Endothelial cell of umbilical vein (primary cell): ENCODE data around the gene TTC21A. TPM values are rescaled to one million over a fixed set of nuclear protein-coding genes. Genes with fewer than 3 reads are reported as not detected.

ENCODE experiments used
- BruUV-seq: library from RNA; stranded (reverse); fragments of 400-500 nt; replicated peaks from 2 replicates; lab custom pipeline; 2021; lab: Mats Ljungman, UMichigan
- CTCF ChIA-PET: fragments of 300-600, 350-600 bp; sonication (Branson Sonifier 250); formaldehyde crosslinking; loops from one replicate; lab custom pipeline; 2021; ENCODE audit warnings: antibody characterized with exemption, inconsistent platforms; lab: Charles Lee
- POLR2A ChIA-PET: fragments of 300-600, 350-600 bp; sonication (Branson Sonifier 250); formaldehyde crosslinking; loops from one replicate; lab custom pipeline; 2021; ENCODE audit warnings: antibody characterized with exemption, inconsistent platforms; lab: Charles Lee
- DNase-seq: peaks from one replicate; pipeline ENCODE4 v3.0.0-alpha.2; 2011; ENCODE audit warnings: low read depth, low spot score
- FAIRE-seq: peaks from 2 replicates; lab custom pipeline; 2011; peaks lifted over from hg19 to GRCh38; lab: Jason Lieb, UNC
- H2AFZ ChIP-seq: 2 replicates; pipeline ENCODE4 v1.6.0; 2012; ENCODE audit warnings: low read depth, low read length, control low read depth, inconsistent platforms
- H3K27ac ChIP-seq: 2 replicates; pipeline ENCODE4 v1.5.1; 2011; ENCODE audit warnings: low read depth, mild to moderate bottlenecking, control low read depth, low read length, moderate library complexity; ENCODE audit not compliant: insufficient read depth
- H3K27me3 ChIP-seq, 2 experiments: 2 replicates each; pipeline versions ENCODE4 v1.6.0 to v1.6.1; 2011; ENCODE audit warnings: low read length in 2 of 2, mixed read lengths in 1 of 2; ENCODE audit not compliant: control insufficient read depth in 2 of 2, insufficient read depth in 2 of 2
- H3K36me3 ChIP-seq, 2 experiments: 2 replicates in 1 of 2; 3 replicates in 1 of 2; pipeline ENCODE4 v1.5.1; 2011; ENCODE audit warnings: low read length in 2 of 2, mild to moderate bottlenecking in 1 of 2, moderate library complexity in 1 of 2; ENCODE audit not compliant: control insufficient read depth in 2 of 2, insufficient read depth in 2 of 2; ENCODE audit errors: extremely low read depth in 1 of 2
- H3K4me1 ChIP-seq: 3 replicates; pipeline ENCODE4 v1.5.1; 2011; ENCODE audit warnings: mild to moderate bottlenecking, low read length; ENCODE audit not compliant: control insufficient read depth, insufficient read depth; ENCODE audit errors: extremely low read depth
- H3K4me2 ChIP-seq: 2 replicates; pipeline ENCODE4 v1.6.1; 2011; ENCODE audit warnings: low read length, control low read depth, mixed read lengths; ENCODE audit not compliant: insufficient read depth
- H3K4me3 ChIP-seq, 3 experiments: fragments of 200-600 bp in 1 of 3; sonication (generic), shearing (Covaris generic) in 1 of 3; replicated peaks in 1 of 3; 2 replicates each; pipeline ENCODE4 v1.5.1; 2011 to 2016; ENCODE audit warnings: control low read depth in 3 of 3, low read length in 3 of 3, mild to moderate bottlenecking in 2 of 3, inconsistent platforms in 1 of 3, low read depth in 1 of 3, moderate library complexity in 1 of 3; ENCODE audit not compliant: insufficient read depth in 1 of 3
- H3K79me2 ChIP-seq: 2 replicates; pipeline ENCODE4 v1.6.0; 2012; ENCODE audit warnings: low read length, inconsistent platforms; ENCODE audit not compliant: control insufficient read depth, insufficient read depth
- H3K9ac ChIP-seq: replicated peaks from 2 replicates; pipeline ENCODE3; 2011; ENCODE audit warnings: low read length, control low read depth; ENCODE audit not compliant: insufficient read depth; ENCODE audit errors: extremely low read depth
- H3K9me1 ChIP-seq: replicated peaks from 3 replicates; pipeline ENCODE4 v1.6.0; 2011; ENCODE audit warnings: mild to moderate bottlenecking, low read length; ENCODE audit not compliant: control insufficient read depth, insufficient read depth; ENCODE audit errors: extremely low read depth
- H3K9me3 ChIP-seq: replicated peaks from 2 replicates; pipeline ENCODE4 v1.5.1; 2012; ENCODE audit warnings: low read length, inconsistent platforms; ENCODE audit not compliant: control insufficient read depth, insufficient read depth
- H4K20me1 ChIP-seq: replicated peaks from 2 replicates; pipeline ENCODE3; 2011; ENCODE audit warnings: mild to moderate bottlenecking, low read length; ENCODE audit not compliant: control insufficient read depth, insufficient read depth; ENCODE audit errors: extremely low read depth
- CTCF ChIP-seq, 2 donors: IDR thresholded peaks; 1 replicate in 1 of 2; 2 replicates in 1 of 2; pipeline ENCODE4 v1.5.1; 2011; ENCODE audit warnings: low read length in 2 of 2, mild to moderate bottlenecking in 2 of 2, moderate library complexity in 2 of 2, control low read depth in 1 of 2, inconsistent platforms in 1 of 2, low read depth in 1 of 2; ENCODE audit not compliant: insufficient read depth in 1 of 2; ENCODE audit errors: extremely low read depth in 1 of 2
- EZH2 ChIP-seq: IDR thresholded peaks from 2 replicates; pipeline ENCODE4 v1.6.1; 2012; ENCODE audit warnings: borderline replicate concordance, low read depth, mild to moderate bottlenecking, moderate library complexity, low read length, inconsistent platforms; ENCODE audit not compliant: severe bottlenecking
- FOS ChIP-seq: IDR thresholded peaks from 2 replicates; pipeline ENCODE4 v1.6.1; 2011; ENCODE audit warnings: mild to moderate bottlenecking, low read length, moderate library complexity, borderline replicate concordance; ENCODE audit not compliant: insufficient read depth
- GATA2 ChIP-seq: IDR thresholded peaks from 2 replicates; pipeline ENCODE4 v1.7.0; 2011; ENCODE audit warnings: low read depth, mild to moderate bottlenecking, moderate library complexity, mixed read lengths, low read length; ENCODE audit not compliant: insufficient read length, insufficient read depth
- JUN ChIP-seq: IDR thresholded peaks from 2 replicates; pipeline ENCODE4 v1.6.1; 2011; ENCODE audit warnings: borderline replicate concordance, low read depth; ENCODE audit not compliant: insufficient read length, insufficient read depth
- MAX ChIP-seq: IDR thresholded peaks from 2 replicates; pipeline ENCODE4 v1.6.1; 2011; ENCODE audit not compliant: insufficient read depth, insufficient read length
- MYC ChIP-seq: IDR thresholded peaks from one replicate; pipeline ENCODE4 v1.6.1; 2011; ENCODE audit warnings: mild to moderate bottlenecking, low read depth, low read length
- POLR2A ChIP-seq: IDR thresholded peaks from 2 replicates; pipeline ENCODE4 v1.6.1; 2012; ENCODE audit warnings: low read depth, mild to moderate bottlenecking, control low read depth, low read length
- POLR2AphosphoS5 ChIP-seq: IDR thresholded peaks from 2 replicates; pipeline ENCODE4 v1.6.1; 2012; ENCODE audit warnings: low read depth, mild to moderate bottlenecking, control low read depth, low read length, moderate library complexity; ENCODE audit not compliant: insufficient read depth
- dilution Hi-C: fragments of 300-500 bp; cut with MboI; formaldehyde crosslinking; loops from one replicate; pipeline ENCODE4 v1.15.0; 2019; ENCODE audit warnings: low sequenced_read_pairs; ENCODE audit not compliant: extremely low pct_ligation_motif_present
- intact Hi-C: fragments of 100-400 bp; cut with micrococcal nuclease; formaldehyde crosslinking; loops from one replicate; pipeline ENCODE4 v1.10.0; 2022
- polyA plus RNA-seq, 4 experiments: library from polyadenylated mRNA; depleted of rRNA in 3 of 4; stranded (reverse) in 3 of 4; unstranded in 1 of 4; fragments of >200 nt; gene quantifications; 2 replicates each; pipeline versions ENCODE4 v1.2.1 to v1.2.3, GENCODE V29; 2011 to 2012; ENCODE audit warnings: missing spikeins in 1 of 4
- total RNA-seq: library from RNA; stranded (reverse); gene quantifications from 2 replicates; pipeline ENCODE4 v1.2.3, GENCODE V29; 2021

TTC21A gene
- total and polyA plus RNA-seq, 2 donors (not counting 3 experiments of a cell fraction or from before 2014, with no cell fraction given), result 4.7 to 7.8 TPM

GRCh38 chr3:39118079-39118478, 10.6 kb downstream of the TTC21A start:
- no peaks in the 10 kb centered on the region for H3K79me2 ChIP-seq
- no peak overlapping the region for H3K4me3 ChIP-seq
- no peak overlapping the region for H3K9ac ChIP-seq
- no peaks in the 10 kb centered on the region for H3K4me1 ChIP-seq
- H4K20me1 ChIP-seq, result no peaks in the 10 kb centered on the region
- no peak for TF ChIP-seq POLR2A
- TF ChIP-seq POLR2AphosphoS5, result no peak
- TF ChIP-seq GATA2, result no peak
- no peak for TF ChIP-seq FOS
- TF ChIP-seq JUN, result no peak
- TF ChIP-seq EZH2, result no peak
- no peaks in the 10 kb centered on the region for H3K9me1 ChIP-seq
- no peak overlapping the region for H2AFZ ChIP-seq
- no peaks in the 10 kb centered on the region for H3K36me3 ChIP-seq
- FAIRE-seq (no peak), DNase-seq (no peak)
- no peak overlapping the region for H3K4me2 ChIP-seq
- H3K27ac ChIP-seq, result no peak overlapping the region
- BruUV-seq, result no TSS peak
- H3K9me3 ChIP-seq, result no peaks in the 10 kb centered on the region
- intact Hi-C loops (no loop called here), dilution Hi-C loops (no loop called here)
- POLR2A ChIA-PET, result no interaction called here
- H3K27me3 ChIP-seq, result no peaks in the 10 kb centered on the region
- CTCF ChIA-PET, result interaction anchor here (1.0 to 1.6 kb wide), 3 partner anchors 8 to 174 kb away, joined by 4 to 13 read pairs (median 6); no protein-coding TSS in a partner anchor

GRCh38 chr3:39118931-39119660, 11.6 kb downstream of the TTC21A start:
- FAIRE-seq (no peak), DNase-seq (no peak)
- TF ChIP-seq MAX (no peak), JUN (no peak), POLR2AphosphoS5 (no peak), MYC (no peak), GATA2 (no peak), POLR2A (no peak), FOS (no peak), CTCF (IDR thresholded peaks at IDR 0.05; ENCODE audit: extremely low read depth in 1 of 2, insufficient read depth in 1 of 2, low read depth in 1 of 2, low read length in 2 of 2) (no peak), EZH2 (no peak)
- H3K27ac ChIP-seq, result no peak overlapping the region
- BruUV-seq, result no TSS peak
- no peak overlapping the region for H3K4me3 ChIP-seq
- H2AFZ ChIP-seq, result no peak overlapping the region
- H3K36me3 ChIP-seq, result no peaks in the 10 kb centered on the region
- CTCF ChIA-PET, result interaction anchor here (1.0 to 1.5 kb wide), 3 partner anchors 12 to 169 kb away, joined by 4 to 13 read pairs (median 4); partner anchors contain the start of genes GORASP1 and TTC21A
- H3K9me1 ChIP-seq, result no peaks in the 10 kb centered on the region
- POLR2A ChIA-PET, result no interaction called here
- H3K9ac ChIP-seq, result no peak overlapping the region
- dilution Hi-C loops (no loop called here), intact Hi-C loops (no loop called here)
- no peaks in the 10 kb centered on the region for H3K9me3 ChIP-seq
- H3K27me3 ChIP-seq, result no peaks in the 10 kb centered on the region
- H3K4me2 ChIP-seq, result no peak overlapping the region
- no peaks in the 10 kb centered on the region for H4K20me1 ChIP-seq
- H3K79me2 ChIP-seq, result no peaks in the 10 kb centered on the region
- H3K4me1 ChIP-seq, result no peaks in the 10 kb centered on the region
